Measurements from ENCODE around the gene CYB5R2.

GRCh38 chr11:7621554-7621953 lies 51.7 kb downstream of the CYB5R2 start:
- TF ChIP-seq CTCF (IDR thresholded peaks at IDR 0.05), result no peak
- no peak for TF ChIP-seq POLR2A (IDR thresholded peaks at IDR 0.05)
- no peak for TF ChIP-seq POLR2AphosphoS5 (IDR thresholded peaks at IDR 0.05)

Data from prostate gland (tissue), 2 donors.